ENCODE results near the gene CTAG2.

DNA sequence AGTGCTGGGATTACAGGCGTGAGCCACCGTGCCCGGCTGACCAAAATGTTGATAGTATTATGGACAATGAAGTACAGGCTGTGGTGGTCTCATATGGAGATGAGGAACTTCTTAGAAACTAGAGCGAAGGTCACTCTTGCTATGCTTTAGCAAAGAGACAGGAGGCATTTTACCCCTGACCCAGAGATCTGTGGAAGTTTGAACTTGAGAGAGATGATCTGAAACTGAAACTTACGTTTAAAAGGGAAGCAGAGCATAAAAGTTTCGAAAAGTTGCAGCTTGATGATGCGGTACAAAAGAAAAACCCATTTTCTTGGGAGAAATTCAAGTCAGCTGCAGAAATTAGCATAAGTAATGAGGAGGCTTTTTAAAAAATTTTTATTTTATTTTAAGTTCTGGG lies 8.5 kb upstream of the CTAG2 start:
- TF ChIP-seq CTCF (IDR thresholded peaks at IDR 0.05; ENCODE audit: low read length) (no peak), EZH2 (IDR thresholded peaks at IDR 0.05; ENCODE audit: borderline replicate concordance, low read length) (no peak)

Measured in OCI-LY1 (cell line).